ENCODE data around the gene USH1G.

USH1G gene

GRCh38 chr17:74938194-74938950 lies 15.3 kb upstream of the USH1G start:
- no peak overlapping the region for H3K27ac ChIP-seq
- no peak for TF ChIP-seq CTCF (IDR thresholded peaks at IDR 0.05)
- H3K4me1 ChIP-seq (ENCODE audit: control insufficient read depth in 1 of 2, insufficient read depth in 1 of 2, low read depth in 1 of 2, low read length in 1 of 2) = no peaks in the 10 kb centered on the region
- no peak overlapping the region for H3K4me3 ChIP-seq (ENCODE audit: low read depth in 1 of 2, low read length in 1 of 2)
- no peaks in the 10 kb centered on the region for H3K9me3 ChIP-seq
- peaks cover 99% of the 10 kb centered on the region for H3K27me3 ChIP-seq
- H3K36me3 ChIP-seq = no peaks in the 10 kb centered on the region

GRCh38 chr17:74937064-74938051 lies 14.3 kb upstream of the USH1G start:
- H3K9me3 ChIP-seq = no peaks in the 10 kb centered on the region
- TF ChIP-seq CTCF (IDR thresholded peaks at IDR 0.05) = no peak
- H3K4me3 ChIP-seq (ENCODE audit: low read depth in 1 of 2, low read length in 1 of 2) = no peak overlapping the region
- H3K4me1 ChIP-seq (ENCODE audit: control insufficient read depth in 1 of 2, insufficient read depth in 1 of 2, low read depth in 1 of 2, low read length in 1 of 2) = no peaks in the 10 kb centered on the region
- no peak overlapping the region for H3K27ac ChIP-seq
- H3K27me3 ChIP-seq = peaks cover 99% of the 10 kb centered on the region
- no peaks in the 10 kb centered on the region for H3K36me3 ChIP-seq

DNA sequence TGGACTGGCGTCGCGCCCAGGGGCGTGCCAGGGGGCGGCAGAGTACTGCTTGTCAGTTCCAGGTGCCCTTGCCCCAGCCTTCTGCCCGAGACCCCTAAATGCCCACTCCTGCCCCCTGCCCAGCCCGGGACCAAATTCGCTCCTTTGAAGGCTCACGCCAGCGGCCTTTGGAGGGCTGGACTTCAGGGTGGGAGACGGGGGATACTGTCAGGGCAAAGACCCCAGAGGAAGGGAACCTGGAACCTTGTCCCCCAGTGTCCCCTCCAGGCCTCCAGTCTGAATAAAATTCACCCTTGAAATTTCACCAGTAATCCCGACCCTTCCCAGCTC lies 13.4 kb upstream of the USH1G start:
- Histone ChIP-seq H3K36me3 (no peaks in the 10 kb centered on the region), H3K4me3 (ENCODE audit: low read depth in 1 of 2, low read length in 1 of 2) (no peak overlapping the region), H3K9me3 (no peaks in the 10 kb centered on the region), H3K27ac (no peak overlapping the region), H3K4me1 (ENCODE audit: control insufficient read depth in 1 of 2, insufficient read depth in 1 of 2, low read depth in 1 of 2, low read length in 1 of 2) (no peaks in the 10 kb centered on the region), H3K27me3 (peaks cover 99% of the 10 kb centered on the region)
- no peak for TF ChIP-seq CTCF (IDR thresholded peaks at IDR 0.05)

GRCh38 chr17:74935585-74936469 lies 12.8 kb upstream of the USH1G start, which contains the start of gene OTOP3:
Gene OTOP3 (plus strand): TSS chr17:74935898. CDS start chr17:74935922, 24 bp downstream.
- Histone ChIP-seq H3K27me3 (peaks cover 99% of the 10 kb centered on the region), H3K4me3 (ENCODE audit: low read depth in 1 of 2, low read length in 1 of 2) (no peak within 1 kb of the TSS), H3K27ac (no peak within 1 kb of the TSS), H3K36me3 (no peaks in the 10 kb centered on the region), H3K9me3 (no peaks in the 10 kb centered on the region), H3K4me1 (ENCODE audit: control insufficient read depth in 1 of 2, insufficient read depth in 1 of 2, low read depth in 1 of 2, low read length in 1 of 2) (no peaks in the 10 kb centered on the region)
- TF ChIP-seq CTCF (IDR thresholded peaks at IDR 0.05) = no peak

DNA sequence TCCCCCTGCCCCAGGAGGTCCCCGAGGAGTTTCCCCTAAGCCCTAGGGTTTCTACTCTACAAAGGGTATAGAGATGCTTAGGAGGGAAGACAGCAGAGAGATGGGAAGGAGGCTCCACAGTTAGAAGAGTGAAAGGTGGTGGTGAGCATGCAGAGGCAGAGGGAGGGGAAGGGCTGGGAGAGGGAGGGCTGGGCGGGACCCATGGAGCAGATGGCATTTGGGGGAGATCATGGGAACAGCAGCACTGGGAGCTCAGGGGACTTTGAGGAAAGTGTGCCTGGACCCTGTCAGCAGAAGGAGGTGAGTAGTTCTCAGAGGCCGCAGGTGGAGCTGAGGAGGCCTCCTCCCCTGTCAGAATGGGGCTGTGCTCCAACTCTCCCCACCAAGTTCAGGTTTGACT lies 12.0 kb upstream of the USH1G start:
- Histone ChIP-seq H3K4me3 (ENCODE audit: low read depth in 1 of 2, low read length in 1 of 2) (no peak overlapping the region), H3K4me1 (ENCODE audit: control insufficient read depth in 1 of 2, insufficient read depth in 1 of 2, low read depth in 1 of 2, low read length in 1 of 2) (no peaks in the 10 kb centered on the region), H3K27ac (no peak overlapping the region), H3K9me3 (no peaks in the 10 kb centered on the region), H3K36me3 (no peaks in the 10 kb centered on the region), H3K27me3 (peaks cover 99% of the 10 kb centered on the region)
- no peak for TF ChIP-seq CTCF (IDR thresholded peaks at IDR 0.05)
